Liver (tissue), 3 donors: ENCODE data around the gene PHF21B.

Source experiments
- CTCF ChIP-seq: fragments of 150-350 bp; IDR thresholded peaks from 2 replicates; pipeline ENCODE4 v1.5.1; 2017; ENCODE audit warnings: improper control_type of control experiment, low read depth, low read length; ENCODE audit not compliant: missing input control
- RAD21 ChIP-seq, 2 donors: IDR thresholded peaks; 2 replicates each; pipeline ENCODE4 v1.6.1; 2016; ENCODE audit warnings: antibody characterized with exemption in 2 of 2, mild to moderate bottlenecking in 2 of 2
- donor health status: healthy.
- donor health status: healthy.

DNA sequence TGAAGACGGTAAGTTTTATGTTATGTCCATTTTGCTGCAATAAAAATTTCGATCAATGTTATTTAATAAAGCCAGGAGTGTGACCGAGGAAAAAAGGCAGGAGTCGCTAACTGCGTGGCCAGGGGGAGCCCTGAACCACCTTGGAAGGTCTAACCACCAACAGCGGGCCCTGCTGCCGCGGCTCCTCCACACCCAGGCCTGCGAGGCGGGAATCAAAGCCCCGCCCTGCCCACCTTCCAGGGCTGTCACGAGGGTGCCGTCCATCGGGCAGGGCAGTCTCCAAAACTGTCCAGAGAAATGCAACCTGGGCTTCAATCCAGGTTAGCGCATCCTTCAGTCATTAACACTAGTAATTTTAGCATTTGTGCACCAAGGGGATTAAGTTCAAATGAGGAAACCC, 19.0 kb downstream of the PHF21B start:
- TF ChIP-seq RAD21 (IDR thresholded peaks at IDR 0.05) (no peak), CTCF (no peak)
